Heart left ventricle (tissue), 16 donors: ENCODE results near the gene TTLL5. TPM values are rescaled to one million over a fixed set of nuclear protein-coding genes. Genes with fewer than 3 reads are reported as not detected.

Experiments
- ATAC-seq, 4 donors: fragments of 200-7000 bp; cut with Tn5 transposase; one replicate each; pipeline ENCODE4 v1.9.1; 2020 to 2022; ENCODE audit warnings: moderate library complexity in 4 of 4, mild to moderate bottlenecking in 3 of 4, moderate number of reproducible peaks in 1 of 4
- DNase-seq, 5 donors: peaks; one replicate each; pipeline ENCODE4 v3.0.0-alpha.2; 2020
- H3K27ac ChIP-seq, 12 donors: fragments of 200-600 bp; sonication (generic) in 4 of 12; one replicate each; pipeline versions ENCODE4 v1.5.0 to v1.8.0; 2016 to 2022; ENCODE audit warnings: mild to moderate bottlenecking in 2 of 12
- H3K27me3 ChIP-seq, 9 donors: fragments of 200-600 bp; sonication (generic) in 2 of 9; one replicate each; pipeline versions ENCODE4 v1.5.1 to v1.8.0; 2016 to 2022; ENCODE audit warnings: mild to moderate bottlenecking in 3 of 9
- H3K36me3 ChIP-seq, 9 donors: fragments of 200-600 bp; sonication (generic) in 2 of 9; one replicate each; pipeline versions ENCODE4 v1.5.0 to v1.8.0; 2018 to 2022; ENCODE audit warnings: mild to moderate bottlenecking in 2 of 9
- H3K4me1 ChIP-seq, 12 donors: fragments of 200-600 bp; sonication (generic) in 4 of 12; one replicate each; pipeline versions ENCODE4 v1.5.0 to v1.8.0; 2016 to 2022; ENCODE audit warnings: mild to moderate bottlenecking in 3 of 12
- H3K4me3 ChIP-seq, 12 donors: fragments of 200-600 bp; sonication (generic) in 4 of 12; one replicate each; pipeline versions ENCODE4 v1.5.0 to v1.8.0; 2017 to 2022; ENCODE audit warnings: mild to moderate bottlenecking in 9 of 12, moderate library complexity in 4 of 12
- H3K9me3 ChIP-seq, 12 donors: fragments of 200-600 bp; sonication (generic) in 4 of 12; one replicate each; pipeline versions ENCODE4 v1.5.0 to v1.8.0; 2016 to 2022; ENCODE audit warnings: mild to moderate bottlenecking in 1 of 12
- CTCF ChIP-seq, 12 donors: fragments of 200-600 bp; sonication (generic) in 4 of 12; IDR thresholded peaks; one replicate each; pipeline versions ENCODE4 v1.5.0 to v1.8.0; 2018 to 2022; ENCODE audit warnings: antibody characterized with exemption in 12 of 12, mild to moderate bottlenecking in 5 of 12
- POLR2A ChIP-seq, 2 donors: fragments of 450-650 bp; IDR thresholded peaks; one replicate each; pipeline ENCODE4 v1.6.1; 2017; ENCODE audit warnings: antibody characterized with exemption in 2 of 2, mild to moderate bottlenecking in 2 of 2, moderate library complexity in 2 of 2
- WGBS, 4 donors: extraction: QIAGEN DNeasy Blood & Tissue Kit in 2 of 4; methylation state at CpG; one replicate each; pipeline versions ENCODE4 v1.1.5 to v1.1.7; 2013 to 2018; 5-methylcytosine and 5-hydroxymethylcytosine counted together
- intact Hi-C, 10 donors: fragments of 100-400 bp; cut with DNase I; formaldehyde crosslinking; loops; one replicate each; pipeline versions ENCODE4 v1.11.1 to v1.14.2; 2022
- long read RNA-seq, 3 donors: library from polyadenylated mRNA; unstranded; transcript quantifications; one replicate each; pipeline ENCODE4 v2.0.0, GENCODE V29; 2020 to 2021
- polyA plus RNA-seq, 2 donors: library from polyadenylated mRNA; stranded (reverse); fragments of 200-250 nt; gene quantifications; one replicate each; pipeline ENCODE4 v1.2.3, GENCODE V29; 2013
- total RNA-seq, 9 donors: library from RNA; depleted of rRNA in 2 of 9; stranded (reverse); fragments of >200 nt in 2 of 9; fragmentation: NEBNext Ultra II Directional in 3 of 9; extraction: Animal tissue kit (Norgen Biotek cat#: 25700) in 3 of 9; gene quantifications; one replicate each; pipeline versions ENCODE4 v1.1.0 to v1.2.4, GENCODE V29; 2016 to 2023
- donor health status: ischemic (EF 13 %, LVEDD 7.1; RV severe dilation, severe dysfunction).
- donor health status: healthy with polysubstance abuse.
- donor health status: DM: no; HTN: yes; CAD: no.
- donor health status: DM: no; HTN: no; CAD: no.
- donor health status: ischemic (EF 25% LVEDD 6.9; RV normal size, moderate dysfunction).
- donor health status: ischemic (EF 25% LVEDD 5.7; RV mildly dilated, moderate dysfunction).
- donor health status: healthy.
- donor health status: DM: yes; HTN: yes; CAD: no.
- donor health status: ischemic (EF 35%, LVEDD 5.7; RV mildly dilated, moderate dysfunction).
- donor health status: nonischemic (EF 11% LVEDD 7.7; RV severe dilation, severe dysfunction).
- donor health status: DM: yes; HTN: yes; CAD: no.
- donor health status: PGD.
- donor health status: ischemic (EF 29% LVEDD 5.4; RV normal size, mild dysfunction).
- donor health status: nonischemic (EF 23%, LVEDD 6.1; RV moderate dilation, normal function).

Gene TTLL5
- total RNA-seq (10 to 100 TPM; 13.8 to 24.6 (median 18.2) TPM), polyA plus RNA-seq (10 to 100 TPM in 1 of 2 donors, 1 to 10 TPM in 1; 6.2 to 12.7 TPM)
- long read RNA-seq, donor 1, partial matches to known transcripts: 4 of 10 reads
- long read RNA-seq, donor 1, other reads (novel, unspliced or antisense): 6 of 10 reads
- long read RNA-seq, donor 2, partial matches to known transcripts: 5 of 13 reads
- long read RNA-seq, donor 2, other reads (novel, unspliced or antisense): 8 of 13 reads
- long read RNA-seq, donor 3, partial matches to known transcripts: 0 of 1 reads
- long read RNA-seq, donor 3, other reads (novel, unspliced or antisense): 1 of 1 reads

GRCh38 chr14:75660630-75661498, at the start of gene TTLL5, which contains the start of gene ERG28:
Gene TTLL5 (plus strand): TSS chr14:75661246. CDS start chr14:75663150, 1,904 bp downstream.
Gene ERG28 (minus strand): TSS chr14:75660876. CDS start chr14:75657502, 3,374 bp downstream.
- DNase-seq (peak; percentile 96 to 98 (median 97)), ATAC-seq (peak; percentile 98 to 99 (median 98))
- Histone ChIP-seq H3K9me3 (no peaks in the 10 kb centered on the region), H3K27ac (peak within 1 kb of the TSS in 11 of 12 donors; percentile 75 to 89 (median 83)), H3K36me3 (peaks cover 0 to 40% (median 24%) of the 10 kb centered on the region in 9 donors), H3K4me3 (peak within 1 kb of the TSS; percentile 53 to 98 (median 84)), H3K27me3 (no peaks in the 10 kb centered on the region), H3K4me1 (peaks cover 0 to 31% (median 14%) of the 10 kb centered on the region in 12 donors)
- intact Hi-C loops: loop anchor here in 1 of 10 donors (10.0 kb wide), 1 partner anchor 526 kb away; no protein-coding TSS in a partner anchor
- TF ChIP-seq POLR2A (IDR thresholded peaks at IDR 0.05) (peak in 1 of 2 donors; percentile 58), CTCF (IDR thresholded peaks at IDR 0.05) (no peak)
- WGBS, 4 donors: 0 to 1% (median 1%) methylated on average over 46 to 60 of the region's 60 CpGs

GRCh38 chr14:75612157-75612556, 48.9 kb upstream of the TTLL5 start:
- 79 to 87% (median 81%) methylated on average over 4 of the region's 4 CpGs for WGBS, 4 donors
- no peaks in the 10 kb centered on the region for H3K27me3 ChIP-seq

GRCh38 chr14:75614179-75614578, 46.9 kb upstream of the TTLL5 start:
- Histone ChIP-seq H3K27me3 (no peaks in the 10 kb centered on the region), H3K27ac (peak overlapping the region in 1 of 12 donors; percentile 91), H3K4me1 (peaks cover 0 to 64% (median 12%) of the 10 kb centered on the region in 12 donors), H3K4me3 (no peak overlapping the region), H3K36me3 (no peaks in the 10 kb centered on the region), H3K9me3 (no peaks in the 10 kb centered on the region)
- intact Hi-C loops: no loop called here
- TF ChIP-seq CTCF (IDR thresholded peaks at IDR 0.05) (no peak), POLR2A (IDR thresholded peaks at IDR 0.05) (no peak)
- no peak for ATAC-seq
- no peak for DNase-seq
- 65 to 68% (median 66%) methylated on average over 4 of the region's 4 CpGs for WGBS, 4 donors

More at GRCh38 chr14:75612157-75612556, 48.9 kb upstream of the TTLL5 start:
- Histone ChIP-seq H3K27ac (peak overlapping the region in 1 of 12 donors; percentile 91), H3K9me3 (no peaks in the 10 kb centered on the region), H3K36me3 (no peaks in the 10 kb centered on the region), H3K4me3 (no peak overlapping the region), H3K4me1 (peaks cover 0 to 81% (median 12%) of the 10 kb centered on the region in 12 donors)
- DNase-seq: no peak
- no peak for TF ChIP-seq CTCF (IDR thresholded peaks at IDR 0.05)
- no peak for TF ChIP-seq POLR2A (IDR thresholded peaks at IDR 0.05)
- intact Hi-C loops: no loop called here
- no peak for ATAC-seq
